HL-60 (cell line): ENCODE data around the gene UNC45A.

Source experiments
- CTCF ChIP-seq: IDR thresholded peaks from one replicate; pipeline ENCODE4 v1.5.1; 2011; ENCODE audit warnings: low read length, control low read depth, inconsistent platforms; ENCODE audit not compliant: insufficient read depth
- GABPA ChIP-seq: IDR thresholded peaks from 2 replicates; pipeline ENCODE4 v1.6.1; 2012; ENCODE audit warnings: low read depth
- POLR2AphosphoS5 ChIP-seq: IDR thresholded peaks from 2 replicates; pipeline ENCODE4 v1.6.1; 2012; ENCODE audit warnings: low read depth
- REST ChIP-seq: IDR thresholded peaks from 2 replicates; pipeline ENCODE4 v1.6.1; 2012; ENCODE audit warnings: low read depth; ENCODE audit not compliant: insufficient replicate concordance

GRCh38 chr15:90938261-90938660 lies 3.2 kb downstream of the UNC45A start:
- TF ChIP-seq CTCF (no peak), POLR2AphosphoS5 (no peak), REST (no peak), GABPA (no peak)
